ENCODE data around the gene ACTR5.
"Not testable (repeated sequence)": the region's sequence is repeated elsewhere in the genome, so short reads cannot be mapped to it uniquely, and the experiment has no call there.

Gene ACTR5

GRCh38 chr20:38769376-38770295, 21.4 kb downstream of the ACTR5 start:
- DNase-seq = no peak

- DNase-seq = no peak
Observed at GRCh38 chr20:38770546-38770945, 22.3 kb downstream of the ACTR5 start.

- DNase-seq = no peak
Observed at GRCh38 chr20:38770970-38771369, 22.7 kb downstream of the ACTR5 start.

GRCh38 chr20:38771621-38772020, 23.4 kb downstream of the ACTR5 start:
- DNase-seq = no peak

GRCh38 chr20:38774167-38774566, 25.9 kb downstream of the ACTR5 start:
- DNase-seq = no peak

- DNase-seq = no peak
Observed at GRCh38 chr20:38776363-38776762, 28.1 kb downstream of the ACTR5 start.

GRCh38 chr20:38779247-38780097, 31.2 kb downstream of the ACTR5 start:
- no peak for DNase-seq

GRCh38 chr20:38782275-38782674, 34.0 kb downstream of the ACTR5 start:
- no peak for DNase-seq

GRCh38 chr20:38787870-38788269, 39.6 kb downstream of the ACTR5 start:
- no peak for DNase-seq

GRCh38 chr20:38789503-38790199, 41.4 kb downstream of the ACTR5 start:
- DNase-seq = no peak

GRCh38 chr20:38790200-38791053, 42.2 kb downstream of the ACTR5 start:
- no peak for DNase-seq

- DNase-seq = no peak
Observed at GRCh38 chr20:38791291-38791690, 43.0 kb downstream of the ACTR5 start.

- no peak for DNase-seq
Observed at GRCh38 chr20:38791940-38792339, 43.7 kb downstream of the ACTR5 start.

GRCh38 chr20:38794057-38794456, 45.8 kb downstream of the ACTR5 start:
- DNase-seq = not testable (repeated sequence)

GRCh38 chr20:38798266-38798665, 50.0 kb downstream of the ACTR5 start:
- no peak for DNase-seq

GRCh38 chr20:38799203-38799602, 50.9 kb downstream of the ACTR5 start:
- DNase-seq = no peak

- DNase-seq = no peak
Observed at GRCh38 chr20:38800882-38801281, 52.6 kb downstream of the ACTR5 start.

GRCh38 chr20:38804221-38804620, 56.0 kb downstream of the ACTR5 start:
- DNase-seq = no peak

GRCh38 chr20:38804682-38805501, 56.6 kb downstream of the ACTR5 start:
- no peak for DNase-seq

GRCh38 chr20:38805502-38805957, 57.3 kb downstream of the ACTR5 start, which contains the start of gene PPP1R16B:
PPP1R16B (plus strand) TSS chr20:38805697; CDS start chr20:38835926, 30,229 bp downstream.
- peak; percentile 63 for DNase-seq
